HG03469 (cell line): ENCODE measurements around the gene SYPL2.
"Not testable (repeated sequence)": the region's sequence is repeated elsewhere in the genome, so short reads cannot be mapped to it uniquely, and the experiment has no call there.

Experiments used
- ATAC-seq: cut with Tn5 transposase; IDR thresholded peaks from one replicate; pipeline ENCODE4 v1.9.1; 2021; ENCODE audit warnings: mild to moderate bottlenecking, moderate library complexity, moderate number of reproducible peaks; ENCODE audit not compliant: unreplicated experiment

The SYPL2 gene

GRCh38 chr1:109470245-109470644, 3.9 kb downstream of the SYPL2 start:
- ATAC-seq: no peak

GRCh38 chr1:109472779-109473178, 6.4 kb downstream of the SYPL2 start:
- ATAC-seq: no peak

DNA sequence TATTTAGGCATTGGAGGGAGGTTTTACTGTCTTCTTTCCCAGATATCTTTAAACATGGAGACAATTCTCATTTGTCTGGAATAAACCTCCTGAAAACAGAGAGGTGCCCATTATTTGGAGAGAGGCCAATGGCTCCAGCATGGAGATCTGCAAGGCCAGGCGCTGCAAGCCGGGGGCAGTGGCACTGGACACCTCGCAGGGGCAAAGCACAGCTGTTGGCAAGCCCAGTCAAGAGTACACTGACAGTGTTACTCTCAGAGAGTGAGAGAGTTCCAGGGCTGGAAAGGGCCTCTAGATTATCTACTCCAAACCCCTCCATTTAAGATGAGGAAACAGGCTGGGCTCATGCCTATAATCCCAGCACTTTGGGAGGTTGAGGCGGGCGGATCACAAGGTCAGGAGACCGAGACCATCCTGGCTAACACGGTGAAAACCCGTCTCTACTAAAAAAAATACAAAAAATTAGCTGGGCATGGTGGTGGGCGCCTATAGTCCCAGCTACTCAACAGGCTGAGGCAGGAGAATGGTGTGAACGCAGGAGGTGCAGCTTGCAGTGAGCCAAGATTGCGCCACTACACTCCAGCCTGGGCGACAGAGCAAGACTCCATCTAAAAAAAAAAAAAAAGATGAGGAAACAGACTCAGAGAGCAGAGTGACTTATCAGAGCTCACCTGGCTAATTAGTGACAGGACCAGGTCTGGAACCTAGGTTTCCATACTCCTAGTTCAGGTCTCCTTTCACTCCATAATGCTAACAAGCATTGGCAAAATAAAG, 7.1 kb downstream of the SYPL2 start:
- not testable (repeated sequence) for ATAC-seq

DNA sequence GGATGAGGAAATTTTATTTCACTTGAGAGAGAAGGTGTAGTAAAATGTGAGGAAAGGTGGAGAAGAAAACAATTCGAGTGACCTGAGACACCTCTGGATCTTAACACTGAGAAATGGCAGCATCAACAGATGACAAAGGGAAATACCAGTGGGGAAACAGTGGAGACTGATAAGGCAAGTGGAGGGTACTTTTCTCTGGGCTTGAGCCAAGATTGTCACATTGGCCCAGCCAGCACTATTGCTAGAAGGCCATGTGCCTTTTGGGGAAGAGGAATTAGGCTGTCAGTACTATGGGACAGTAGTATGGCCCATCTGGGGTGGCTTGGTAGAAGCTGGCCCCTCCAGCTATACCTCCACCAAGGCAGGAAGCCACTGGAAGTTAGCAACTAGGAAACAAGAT, 8.4 kb downstream of the SYPL2 start:
- no peak for ATAC-seq

DNA sequence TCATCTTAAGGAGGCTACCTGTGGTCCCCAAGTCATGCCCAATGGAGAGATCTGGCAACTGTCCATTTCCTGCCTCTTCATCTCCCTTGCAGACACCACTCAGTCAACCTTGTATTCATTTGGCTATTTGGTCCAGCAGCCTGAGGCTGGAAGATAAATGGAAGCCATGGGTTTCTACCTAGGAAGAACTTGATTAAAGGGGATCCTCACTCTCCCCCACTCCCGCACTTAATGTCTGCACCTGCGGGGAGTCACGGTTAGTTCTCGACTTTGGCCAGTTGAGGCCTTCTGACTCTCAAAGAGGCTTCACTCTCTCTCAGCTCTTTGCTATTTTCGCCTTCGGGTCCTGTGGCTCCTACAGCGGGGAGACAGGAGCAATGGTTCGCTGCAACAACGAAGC, 8.9 kb downstream of the SYPL2 start:
- no peak for ATAC-seq

DNA sequence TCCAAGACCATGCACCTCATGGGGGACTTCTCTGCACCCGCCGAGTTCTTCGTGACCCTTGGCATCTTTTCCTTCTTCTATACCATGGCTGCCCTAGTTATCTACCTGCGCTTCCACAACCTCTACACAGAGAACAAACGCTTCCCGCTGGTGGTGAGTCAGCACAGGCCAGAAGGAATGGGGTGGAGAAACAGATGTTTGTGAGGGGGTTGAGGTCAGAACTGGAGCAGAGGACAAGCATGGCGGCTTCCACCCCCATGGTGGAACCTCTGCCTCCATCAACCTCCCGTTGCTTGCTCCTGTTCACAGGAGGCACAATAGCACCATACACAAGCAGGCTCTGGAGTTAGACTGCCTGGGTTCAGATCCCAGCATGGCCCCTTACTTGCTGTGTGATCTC, 10.5 kb downstream of the SYPL2 start:
- no peak for ATAC-seq

DNA sequence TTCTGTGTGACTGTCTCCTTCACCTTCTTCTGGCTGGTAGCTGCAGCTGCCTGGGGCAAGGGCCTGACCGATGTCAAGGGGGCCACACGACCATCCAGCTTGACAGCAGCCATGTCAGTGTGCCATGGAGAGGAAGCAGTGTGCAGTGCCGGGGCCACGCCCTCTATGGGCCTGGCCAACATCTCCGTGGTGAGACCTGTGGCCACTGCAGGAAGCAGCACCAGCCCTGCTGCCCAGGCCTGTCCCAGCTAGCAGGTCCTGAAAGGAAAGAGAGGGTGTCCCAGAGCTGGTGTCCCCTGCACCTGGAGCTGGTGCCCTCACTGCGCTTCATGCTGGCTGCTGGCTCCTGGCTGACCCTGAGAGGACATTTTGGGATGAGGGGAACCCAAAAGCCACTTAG, 11.5 kb downstream of the SYPL2 start:
- ATAC-seq: no peak

- no peak for ATAC-seq
These were observed 12.5 kb downstream of the SYPL2 start for GRCh38 chr1:109478806-109479205.

DNA sequence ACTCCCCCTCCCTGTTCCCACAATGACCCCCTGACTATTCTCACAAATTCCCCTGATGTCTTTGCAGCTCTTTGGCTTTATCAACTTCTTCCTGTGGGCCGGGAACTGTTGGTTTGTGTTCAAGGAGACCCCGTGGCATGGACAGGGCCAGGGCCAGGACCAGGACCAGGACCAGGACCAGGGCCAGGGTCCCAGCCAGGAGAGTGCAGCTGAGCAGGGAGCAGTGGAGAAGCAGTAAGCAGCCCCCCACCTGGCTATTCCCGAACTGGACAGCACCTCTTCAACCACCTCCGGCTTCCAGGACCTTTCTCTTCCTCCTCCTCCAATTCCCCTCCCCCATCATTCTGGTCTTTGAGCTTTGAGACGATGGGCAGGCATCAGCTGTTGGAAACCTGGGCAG, 13.0 kb downstream of the SYPL2 start:
- ATAC-seq: no peak

DNA sequence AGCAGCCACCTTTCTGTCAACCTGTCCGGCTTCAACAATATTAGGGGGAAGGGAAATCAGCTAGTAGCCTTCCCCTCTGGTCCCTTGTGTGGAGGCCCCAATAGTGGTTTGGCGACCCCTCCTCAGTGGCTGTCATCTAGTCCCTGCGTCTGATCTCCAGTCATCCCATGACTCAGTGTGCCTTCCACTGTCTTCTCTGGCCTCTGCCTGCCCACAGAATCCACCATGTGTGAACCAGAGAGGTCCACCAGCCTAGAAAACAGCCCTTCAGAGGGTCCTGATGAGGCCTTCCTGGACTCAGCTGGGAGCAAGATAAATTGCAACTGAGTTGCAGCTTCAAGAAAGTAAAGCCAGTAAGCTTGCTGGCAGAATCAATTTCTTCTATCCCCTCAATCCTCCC, 13.6 kb downstream of the SYPL2 start:
- no peak for ATAC-seq

- no peak for ATAC-seq
These were observed 15.3 kb downstream of the SYPL2 start for GRCh38 chr1:109481646-109482045.

DNA sequence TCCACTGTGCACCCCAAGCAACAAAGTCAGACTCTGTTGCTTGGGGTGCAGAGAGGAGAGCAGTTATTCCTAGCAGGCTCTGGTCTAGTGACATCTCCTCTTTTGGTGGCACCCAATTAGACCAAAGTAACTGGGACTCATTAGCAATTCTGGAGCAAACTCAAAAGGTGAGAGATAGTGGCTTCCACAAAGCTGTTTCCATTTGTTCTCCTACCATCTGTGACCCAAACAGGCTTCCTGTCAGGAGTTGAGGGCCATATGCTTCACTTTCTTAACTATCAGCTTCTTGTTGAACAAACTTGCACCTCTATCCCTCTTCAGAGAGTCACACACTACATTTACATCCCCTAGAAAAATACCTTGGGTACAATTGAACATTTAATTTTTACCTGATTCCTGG, 15.9 kb downstream of the SYPL2 start:
- no peak for ATAC-seq

DNA sequence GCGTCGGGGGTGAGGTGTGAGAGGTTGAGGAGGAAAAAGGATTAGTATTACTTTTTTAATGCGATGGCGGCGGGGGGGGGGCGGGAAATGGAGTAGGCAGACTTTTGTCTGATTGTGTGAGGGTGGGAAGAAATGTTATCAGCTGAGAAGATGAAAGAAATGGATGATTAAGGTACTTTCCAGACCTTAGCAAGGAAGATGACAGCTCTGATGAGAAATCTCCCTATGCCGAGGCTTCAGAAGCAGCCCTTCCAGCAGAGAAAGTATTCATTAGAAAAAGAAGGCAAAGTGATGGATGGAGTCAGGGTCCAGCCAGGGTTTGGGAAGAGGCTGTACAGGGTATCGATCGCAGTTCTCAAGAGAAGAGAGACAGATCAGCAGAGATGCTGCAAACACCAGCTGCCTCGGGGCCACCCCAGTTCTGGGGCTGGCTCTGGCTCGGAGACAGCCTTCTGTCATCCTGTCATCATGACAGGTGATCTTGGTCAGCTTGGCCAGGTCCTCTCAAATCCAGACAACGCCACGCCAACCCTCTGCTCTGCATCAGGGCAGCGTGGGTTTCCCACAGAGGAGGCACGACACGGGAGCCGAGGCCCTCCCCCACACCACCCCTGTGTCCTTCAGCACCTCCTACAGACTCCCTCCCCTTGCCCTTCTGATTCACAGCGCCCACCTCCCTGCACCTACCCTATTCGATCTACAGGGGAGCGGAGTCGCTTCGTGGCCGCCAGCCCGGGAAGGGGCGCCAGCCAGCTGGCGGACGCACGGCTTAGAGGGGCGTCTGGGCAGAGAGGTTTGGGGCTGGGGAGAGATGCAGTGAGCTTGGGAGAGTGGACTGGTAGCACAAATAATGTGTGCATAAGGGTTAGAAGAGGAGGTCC, 16.7 kb downstream of the SYPL2 start:
- ATAC-seq: no peak

GRCh38 chr1:109483672-109484518, 17.5 kb downstream of the SYPL2 start, which contains the start of gene ATXN7L2:
Gene ATXN7L2, plus strand, starts transcription at chr1:109483905. Its CDS starts 49 bp downstream, at chr1:109483954.
- peak; percentile 53 for ATAC-seq

GRCh38 chr1:109484519-109484975, 18.2 kb downstream of the SYPL2 start:
- ATAC-seq: no peak

- ATAC-seq: no peak
These were observed 18.7 kb downstream of the SYPL2 start for GRCh38 chr1:109485001-109485400.

DNA sequence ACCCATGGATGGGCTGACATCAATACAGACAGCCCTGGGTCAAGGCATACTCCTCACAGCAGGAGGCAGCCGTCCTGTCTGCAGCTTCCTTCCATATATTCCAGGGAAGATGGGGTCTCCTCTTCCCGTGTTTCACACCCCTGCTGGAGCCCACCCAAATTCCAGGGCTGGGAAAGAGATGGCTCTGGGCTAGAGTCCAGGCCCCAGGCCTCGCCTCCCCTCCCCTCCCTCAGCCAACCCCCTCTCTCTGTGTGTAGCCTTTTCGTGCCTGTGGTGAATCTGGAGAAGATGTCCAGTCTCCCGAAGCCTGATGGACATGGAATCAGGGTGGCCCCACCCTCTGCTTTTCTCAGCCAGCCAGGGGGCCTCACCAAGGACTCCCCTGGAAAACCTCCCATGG, 20.9 kb downstream of the SYPL2 start:
- no peak for ATAC-seq

DNA sequence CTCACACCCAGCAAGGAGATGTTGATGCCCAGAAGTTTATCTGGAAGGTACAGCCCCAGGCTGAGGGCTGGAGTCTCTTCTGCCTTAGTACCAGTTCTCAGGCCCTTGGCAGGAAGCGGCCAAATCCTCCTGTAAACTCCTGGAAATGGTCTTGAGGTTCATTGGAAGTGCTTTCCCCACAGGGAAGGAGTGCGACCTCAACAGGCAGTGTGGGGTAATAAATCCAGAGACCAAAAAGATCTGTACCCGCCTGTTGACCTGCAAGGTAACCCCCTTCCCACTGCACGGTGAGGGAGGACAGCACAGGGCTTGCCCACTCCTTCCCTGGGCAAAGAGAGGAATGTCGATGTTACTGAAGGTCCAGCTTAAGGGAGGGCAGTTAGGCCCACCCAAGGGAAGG, 21.9 kb downstream of the SYPL2 start:
- ATAC-seq: no peak

- no peak for ATAC-seq
These were observed 22.4 kb downstream of the SYPL2 start for GRCh38 chr1:109488696-109489095.

DNA sequence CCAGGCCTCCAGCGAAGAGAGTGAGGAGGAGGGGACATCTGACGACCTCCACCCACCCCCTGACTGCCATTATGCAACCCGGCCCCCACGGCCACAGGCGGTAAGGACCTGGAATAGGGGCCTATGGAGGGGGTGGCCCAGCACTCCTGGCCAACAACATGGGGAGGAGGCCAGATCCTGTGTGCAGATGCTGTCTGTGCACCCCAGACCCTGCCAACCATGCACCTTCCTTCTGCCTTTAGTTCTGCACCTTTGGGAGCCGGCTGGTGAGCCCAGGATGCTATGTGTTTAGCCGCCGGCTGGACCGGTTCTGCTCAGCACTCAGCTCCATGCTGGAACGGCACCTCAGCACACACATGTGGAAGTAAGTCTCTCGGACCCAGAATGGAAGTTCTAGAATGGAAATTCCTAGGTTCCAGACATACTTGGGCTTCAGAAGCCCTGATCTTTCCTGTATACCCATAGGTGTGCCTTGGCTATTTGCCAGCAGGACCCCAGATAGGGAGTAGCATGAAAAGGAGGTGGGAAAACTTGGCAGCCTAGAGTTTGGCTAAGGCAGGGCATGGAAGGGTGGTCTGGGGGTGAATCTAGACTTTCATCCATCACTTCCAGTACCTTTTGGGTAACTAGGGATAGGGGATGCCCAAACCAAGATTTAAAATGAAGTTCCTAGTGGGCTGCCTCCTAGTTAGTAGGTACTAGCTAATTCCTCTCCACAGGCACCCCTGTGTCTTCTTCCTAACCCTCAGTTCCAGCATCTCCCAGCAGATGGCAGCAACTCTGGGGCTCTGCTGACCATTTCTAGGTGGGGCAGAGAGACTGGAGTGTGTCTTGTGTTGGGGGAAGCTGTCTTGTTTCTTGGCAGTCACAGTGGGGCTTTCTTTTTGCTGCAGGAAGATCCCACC, 23.9 kb downstream of the SYPL2 start:
- no peak for ATAC-seq
